ENCODE data around the gene C1orf159.
"Not testable (repeated sequence)": the region's sequence is repeated elsewhere in the genome, so short reads cannot be mapped to it uniquely, and the experiment has no call there.

The C1orf159 gene

GRCh38 chr1:1110561-1110971 lies 5.3 kb downstream of the C1orf159 start:
- over 99% methylated on average over 29 of the region's 29 CpGs for WGBS (ENCODE audit: insufficient coverage)
- Histone ChIP-seq H3K27me3 (replicated peaks in 2 of 5; ENCODE audit: control insufficient read depth in 4 of 5, insufficient read depth in 5 of 5, low read length in 4 of 5) (peaks cover 0 to 5% (median 0%) of the 10 kb centered on the region in 5 experiments), H3K27ac (ENCODE audit: insufficient read depth in 1 of 2, low read depth in 1 of 2, low read length in 2 of 2, poor library complexity in 1 of 2, severe bottlenecking in 2 of 2) (no peak overlapping the region), H3K4me3 (ENCODE audit: control insufficient read depth in 1 of 7, extremely low read depth in 1 of 7, insufficient read depth in 4 of 7, low read depth in 2 of 7, low read length in 6 of 7) (no peak overlapping the region), H3K36me3 (ENCODE audit: control insufficient read depth in 4 of 4, insufficient read depth in 4 of 4, low read length in 3 of 4) (peaks cover 0 to 16% (median 12%) of the 10 kb centered on the region in 4 experiments), H3K4me1 (ENCODE audit: control extremely low read depth in 1 of 4, control insufficient read depth in 4 of 4, insufficient read depth in 4 of 4, low read length in 3 of 4) (peaks cover 0 to 9% (median 4%) of the 10 kb centered on the region in 4 experiments), H3K9me3 (ENCODE audit: control extremely low read depth in 1 of 5, control insufficient read depth in 4 of 5, insufficient read depth in 2 of 5, low read depth in 1 of 5, low read length in 4 of 5) (peaks cover 0 to 20% (median 13%) of the 10 kb centered on the region in 5 experiments)
- POLR2A ChIA-PET = no interaction called here
- DNase-seq = no peak
- CTCF ChIA-PET = no interaction called here

DNA sequence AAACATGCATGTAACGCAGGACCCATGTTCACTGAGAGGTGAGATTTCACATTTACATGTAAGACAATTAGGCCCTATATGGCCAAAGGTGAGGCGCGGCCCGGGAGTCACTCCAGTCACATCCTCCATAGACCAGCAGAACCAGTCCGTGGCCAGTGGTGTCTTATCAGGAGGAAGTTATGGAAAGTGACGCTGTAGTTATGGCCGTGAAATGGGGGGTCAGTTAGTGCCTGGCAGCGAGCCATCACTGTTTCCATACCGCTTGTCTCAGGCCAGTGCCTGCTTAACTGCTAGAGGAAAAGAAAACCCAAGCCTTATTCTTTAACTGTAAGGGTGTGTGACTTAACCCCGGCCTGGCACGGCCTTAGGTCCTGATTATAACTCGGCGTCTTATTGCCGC lies 6.1 kb downstream of the C1orf159 start:
- Histone ChIP-seq H3K27ac (ENCODE audit: insufficient read depth in 1 of 2, low read depth in 1 of 2, low read length in 2 of 2, poor library complexity in 1 of 2, severe bottlenecking in 2 of 2) (peak overlapping the region in 1 of 2 experiments; percentile 25), H3K27me3 (replicated peaks in 2 of 5; ENCODE audit: control insufficient read depth in 4 of 5, insufficient read depth in 5 of 5, low read length in 4 of 5) (peaks cover 0 to 1% (median 0%) of the 10 kb centered on the region in 5 experiments), H3K9me3 (ENCODE audit: control extremely low read depth in 1 of 5, control insufficient read depth in 4 of 5, insufficient read depth in 2 of 5, low read depth in 1 of 5, low read length in 4 of 5) (peaks cover 0 to 20% (median 13%) of the 10 kb centered on the region in 5 experiments), H3K36me3 (ENCODE audit: control insufficient read depth in 4 of 4, insufficient read depth in 4 of 4, low read length in 3 of 4) (peaks cover 0 to 16% (median 12%) of the 10 kb centered on the region in 4 experiments), H3K4me3 (ENCODE audit: control insufficient read depth in 1 of 7, extremely low read depth in 1 of 7, insufficient read depth in 4 of 7, low read depth in 2 of 7, low read length in 6 of 7) (no peak overlapping the region), H3K4me1 (ENCODE audit: control extremely low read depth in 1 of 4, control insufficient read depth in 4 of 4, insufficient read depth in 4 of 4, low read length in 3 of 4) (peaks cover 0 to 6% (median under 1%) of the 10 kb centered on the region in 4 experiments)
- CTCF ChIA-PET = no interaction called here
- POLR2A ChIA-PET = interaction anchor here (0.6 kb wide), 1 partner anchor 12 kb away, joined by 3 read pairs; no protein-coding TSS in a partner anchor
- WGBS (ENCODE audit: insufficient coverage) = 77% methylated on average over 11 of the region's 14 CpGs
- DNase-seq = no peak

DNA sequence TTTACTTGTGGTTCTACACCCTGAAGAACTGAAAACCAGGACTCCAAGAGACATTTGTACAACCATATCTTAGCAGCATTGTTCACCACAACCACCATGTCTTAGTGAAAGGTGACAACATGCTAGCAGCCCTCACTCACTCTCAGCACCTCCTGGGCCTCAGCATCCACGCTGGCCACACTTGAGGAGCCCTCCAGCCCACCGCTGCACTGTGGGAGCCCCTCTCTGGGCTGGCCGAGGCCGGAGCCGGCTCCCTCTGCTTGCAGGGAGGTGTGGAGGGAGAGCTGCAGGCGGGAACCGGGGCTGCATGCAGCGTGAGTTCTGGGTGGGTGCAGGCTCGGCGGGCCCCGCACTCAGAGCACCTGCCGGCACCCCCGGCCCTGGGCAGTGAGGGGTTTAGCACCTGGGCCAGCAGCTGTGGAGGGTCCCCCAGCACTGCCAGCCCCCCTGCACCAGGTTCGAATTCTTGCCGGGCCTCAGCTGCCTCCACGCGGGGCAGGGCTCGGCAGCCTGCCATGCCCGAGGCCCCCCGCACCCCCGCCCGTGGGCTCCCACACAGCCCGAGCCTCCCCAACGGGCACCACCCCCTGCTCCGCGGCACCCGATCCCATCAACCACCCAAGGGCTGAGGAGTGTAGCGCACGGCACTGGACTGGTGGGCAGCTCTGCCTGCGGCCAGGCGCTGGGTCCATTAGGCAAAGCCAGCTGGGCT lies 9.2 kb downstream of the C1orf159 start:
- Histone ChIP-seq H3K4me3 (ENCODE audit: control insufficient read depth in 1 of 7, extremely low read depth in 1 of 7, insufficient read depth in 4 of 7, low read depth in 2 of 7, low read length in 6 of 7) (no peak overlapping the region), H3K27me3 (replicated peaks in 2 of 5; ENCODE audit: control insufficient read depth in 4 of 5, insufficient read depth in 5 of 5, low read length in 4 of 5) (no peaks in the 10 kb centered on the region), H3K4me1 (ENCODE audit: control extremely low read depth in 1 of 4, control insufficient read depth in 4 of 4, insufficient read depth in 4 of 4, low read length in 3 of 4) (peaks cover 0 to 12% (median 3%) of the 10 kb centered on the region in 4 experiments), H3K36me3 (ENCODE audit: control insufficient read depth in 4 of 4, insufficient read depth in 4 of 4, low read length in 3 of 4) (peaks cover 0 to 2% (median 0%) of the 10 kb centered on the region in 4 experiments), H3K27ac (ENCODE audit: insufficient read depth in 1 of 2, low read depth in 1 of 2, low read length in 2 of 2, poor library complexity in 1 of 2, severe bottlenecking in 2 of 2) (no peak overlapping the region), H3K9me3 (ENCODE audit: control extremely low read depth in 1 of 5, control insufficient read depth in 4 of 5, insufficient read depth in 2 of 5, low read depth in 1 of 5, low read length in 4 of 5) (peaks cover 0 to 5% (median 0%) of the 10 kb centered on the region in 5 experiments)
- 96% methylated on average over 18 of the region's 31 CpGs for WGBS (ENCODE audit: insufficient coverage)
- POLR2A ChIA-PET = interaction anchor here (0.8 kb wide), 1 partner anchor 148 kb away, joined by 5 read pairs; no protein-coding TSS in a partner anchor
- no peak for DNase-seq
- CTCF ChIA-PET = interaction anchor here (0.9 to 1.2 kb wide), 2 partner anchors 12 to 23 kb away, joined by 3 to 4 read pairs; no protein-coding TSS in a partner anchor

- CTCF ChIA-PET; H3K27me3 ChIP-seq (replicated peaks in 2 of 5; ENCODE audit: control insufficient read depth in 4 of 5, insufficient read depth in 5 of 5, low read length in 4 of 5); H3K4me3 ChIP-seq (ENCODE audit: control insufficient read depth in 1 of 7, extremely low read depth in 1 of 7, insufficient read depth in 4 of 7, low read depth in 2 of 7, low read length in 6 of 7); H3K36me3 ChIP-seq (ENCODE audit: control insufficient read depth in 4 of 4, insufficient read depth in 4 of 4, low read length in 3 of 4); H3K27ac ChIP-seq (ENCODE audit: insufficient read depth in 1 of 2, low read depth in 1 of 2, low read length in 2 of 2, poor library complexity in 1 of 2, severe bottlenecking in 2 of 2); POLR2A ChIA-PET; H3K4me1 ChIP-seq (ENCODE audit: control extremely low read depth in 1 of 4, control insufficient read depth in 4 of 4, insufficient read depth in 4 of 4, low read length in 3 of 4): not testable (repeated sequence)
- 72% methylated on average over 6 of the region's 6 CpGs for WGBS (ENCODE audit: insufficient coverage)
- peak in 1 of 3 donors; percentile 21 for DNase-seq
- H3K9me3 ChIP-seq (ENCODE audit: control extremely low read depth in 1 of 5, control insufficient read depth in 4 of 5, insufficient read depth in 2 of 5, low read depth in 1 of 5, low read length in 4 of 5) = peaks cover 0 to 11% (median 7%) of the 10 kb centered on the region in 5 experiments
These were observed 11.7 kb downstream of the C1orf159 start for GRCh38 chr1:1104152-1104551.

GRCh38 chr1:1101503-1101902 lies 14.4 kb downstream of the C1orf159 start:
- Histone ChIP-seq H3K27me3 (replicated peaks in 2 of 5; ENCODE audit: control insufficient read depth in 4 of 5, insufficient read depth in 5 of 5, low read length in 4 of 5) (no peaks in the 10 kb centered on the region), H3K9me3 (ENCODE audit: control extremely low read depth in 1 of 5, control insufficient read depth in 4 of 5, insufficient read depth in 2 of 5, low read depth in 1 of 5, low read length in 4 of 5) (peaks cover 0 to 9% (median 5%) of the 10 kb centered on the region in 5 experiments), H3K27ac (ENCODE audit: insufficient read depth in 1 of 2, low read depth in 1 of 2, low read length in 2 of 2, poor library complexity in 1 of 2, severe bottlenecking in 2 of 2) (no peak overlapping the region), H3K36me3 (ENCODE audit: control insufficient read depth in 4 of 4, insufficient read depth in 4 of 4, low read length in 3 of 4) (peaks cover 0 to 3% (median 1%) of the 10 kb centered on the region in 4 experiments), H3K4me3 (ENCODE audit: control insufficient read depth in 1 of 7, extremely low read depth in 1 of 7, insufficient read depth in 4 of 7, low read depth in 2 of 7, low read length in 6 of 7) (no peak overlapping the region), H3K4me1 (ENCODE audit: control extremely low read depth in 1 of 4, control insufficient read depth in 4 of 4, insufficient read depth in 4 of 4, low read length in 3 of 4) (peaks cover 0 to 9% (median 3%) of the 10 kb centered on the region in 4 experiments)
- ChIA-PET CTCF (interaction anchor here (1.2 kb wide), 1 partner anchor 21 kb away, joined by 4 read pairs; no protein-coding TSS in a partner anchor), POLR2A (no interaction called here)
- DNase-seq = no peak
- 91% methylated on average over 7 of the region's 7 CpGs for WGBS (ENCODE audit: insufficient coverage)

- H3K27ac ChIP-seq (ENCODE audit: insufficient read depth in 1 of 2, low read depth in 1 of 2, low read length in 2 of 2, poor library complexity in 1 of 2, severe bottlenecking in 2 of 2) = no peak overlapping the region
- no peak for DNase-seq
- CTCF ChIA-PET = no interaction called here
- H3K4me1 ChIP-seq (ENCODE audit: control extremely low read depth in 1 of 4, control insufficient read depth in 4 of 4, insufficient read depth in 4 of 4, low read length in 3 of 4) = peaks cover 0 to 9% (median 3%) of the 10 kb centered on the region in 4 experiments
- H3K4me3 ChIP-seq (ENCODE audit: control insufficient read depth in 1 of 7, extremely low read depth in 1 of 7, insufficient read depth in 4 of 7, low read depth in 2 of 7, low read length in 6 of 7) = no peak overlapping the region
- POLR2A ChIA-PET = no interaction called here
- H3K36me3 ChIP-seq (ENCODE audit: control insufficient read depth in 4 of 4, insufficient read depth in 4 of 4, low read length in 3 of 4) = peaks cover 0 to 3% (median 1%) of the 10 kb centered on the region in 4 experiments
- H3K9me3 ChIP-seq (ENCODE audit: control extremely low read depth in 1 of 5, control insufficient read depth in 4 of 5, insufficient read depth in 2 of 5, low read depth in 1 of 5, low read length in 4 of 5) = peaks cover 0 to 7% (median 5%) of the 10 kb centered on the region in 5 experiments
- H3K27me3 ChIP-seq (replicated peaks in 2 of 5; ENCODE audit: control insufficient read depth in 4 of 5, insufficient read depth in 5 of 5, low read length in 4 of 5) = no peaks in the 10 kb centered on the region
- WGBS (ENCODE audit: insufficient coverage) = 97% methylated on average over 10 of the region's 11 CpGs
These were observed 15.6 kb downstream of the C1orf159 start for GRCh38 chr1:1100296-1100695.
